Fibroblast of skin of left biceps (primary cell): ENCODE measurements around the gene TLE3.

Source experiments
- DNase-seq, 2 experiments: peaks; one replicate each; pipeline ENCODE4 v3.0.0-alpha.2; 2013; ENCODE audit warnings: low read depth in 2 of 2

TLE3 gene

DNA sequence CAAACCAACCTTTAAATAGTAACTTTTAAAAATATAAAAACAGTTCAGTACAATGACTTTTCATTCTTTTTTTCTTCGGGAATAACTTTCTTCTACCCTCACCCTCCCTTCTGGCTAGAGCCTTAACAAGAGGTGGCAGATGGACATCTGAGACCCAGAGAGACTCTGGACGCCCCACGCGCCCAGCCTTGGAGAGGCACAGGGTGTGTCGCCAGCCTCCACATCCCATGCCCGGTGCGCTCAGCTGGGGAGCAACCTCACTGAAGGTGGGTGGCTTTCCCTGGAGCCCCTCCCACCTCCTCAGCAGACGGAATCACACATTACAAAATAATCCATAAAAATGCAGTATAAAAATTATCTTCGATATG is 49.5 kb downstream of the TLE3 start:
- DNase-seq = no peak

DNA sequence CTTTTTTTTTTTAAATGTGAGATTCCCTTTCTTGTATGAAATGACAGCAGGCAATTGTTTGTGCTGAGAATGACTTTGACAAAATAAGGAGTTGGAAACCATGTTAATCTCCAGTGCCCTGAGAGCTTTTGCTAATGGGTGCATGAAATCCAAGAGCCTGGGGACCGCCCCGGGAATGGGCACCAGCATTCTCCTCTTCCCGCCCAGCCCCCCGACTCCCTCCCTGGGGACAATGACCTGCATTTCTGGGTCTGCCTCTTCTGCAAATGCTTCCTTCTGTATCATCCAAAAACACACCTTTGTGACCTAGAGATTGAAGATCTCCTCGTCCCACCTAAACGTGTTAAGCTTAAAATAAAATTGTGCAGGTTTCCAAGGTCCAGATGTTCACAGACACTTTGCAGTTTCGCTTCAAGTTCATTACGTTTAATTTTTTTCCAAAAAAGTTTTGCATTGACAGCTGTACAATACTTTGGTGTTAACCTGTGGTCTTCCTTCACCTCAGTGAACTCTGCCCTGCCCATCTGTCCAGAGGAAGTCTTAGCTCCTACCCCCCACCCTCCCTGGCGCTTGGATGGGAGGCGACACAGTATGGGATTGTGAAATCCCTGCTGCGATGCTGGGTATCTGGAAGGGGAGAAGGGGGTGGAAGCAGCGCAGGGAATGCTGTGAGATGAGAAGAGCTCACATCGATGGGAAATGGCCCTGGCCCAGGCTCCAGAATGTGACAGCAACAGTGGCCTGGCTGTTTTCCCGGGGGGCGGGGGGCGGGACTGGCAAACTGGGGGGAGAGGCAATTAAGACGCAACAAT is 50.1 kb downstream of the TLE3 start:
- no peak for DNase-seq

DNA sequence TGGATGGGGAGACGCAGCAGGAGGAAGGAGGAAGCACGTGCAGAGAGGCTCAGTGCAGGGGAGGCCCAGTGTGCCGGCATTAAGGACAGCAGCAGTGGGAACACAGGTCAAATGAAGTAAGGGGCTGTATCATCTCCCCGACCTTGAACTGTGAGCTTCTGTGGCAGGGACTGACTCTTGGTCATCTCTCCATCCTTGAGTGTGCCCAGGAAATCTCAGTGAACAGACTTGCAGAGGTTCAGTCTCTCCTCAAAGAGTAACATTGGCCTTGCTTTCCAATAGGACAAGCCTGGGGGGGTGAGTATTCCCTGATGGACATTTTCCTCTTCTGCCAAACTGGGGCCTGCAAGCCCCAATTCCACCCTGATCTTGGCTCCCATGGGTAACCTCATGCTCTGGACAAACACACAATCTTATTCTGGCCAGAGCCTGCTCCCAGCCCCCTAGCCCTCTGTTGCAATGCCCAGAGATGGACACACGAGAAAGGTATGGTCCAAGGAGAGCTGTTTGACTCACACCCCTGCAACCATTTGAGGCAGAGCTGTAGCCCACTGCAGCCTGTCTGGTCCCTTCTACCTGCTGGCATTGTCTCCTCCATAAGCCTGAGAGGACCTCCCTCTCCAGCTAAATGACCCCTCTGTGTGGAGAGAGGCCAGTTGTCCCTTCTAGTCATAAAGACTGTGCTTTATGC is 50.9 kb downstream of the TLE3 start:
- no peak for DNase-seq

DNA sequence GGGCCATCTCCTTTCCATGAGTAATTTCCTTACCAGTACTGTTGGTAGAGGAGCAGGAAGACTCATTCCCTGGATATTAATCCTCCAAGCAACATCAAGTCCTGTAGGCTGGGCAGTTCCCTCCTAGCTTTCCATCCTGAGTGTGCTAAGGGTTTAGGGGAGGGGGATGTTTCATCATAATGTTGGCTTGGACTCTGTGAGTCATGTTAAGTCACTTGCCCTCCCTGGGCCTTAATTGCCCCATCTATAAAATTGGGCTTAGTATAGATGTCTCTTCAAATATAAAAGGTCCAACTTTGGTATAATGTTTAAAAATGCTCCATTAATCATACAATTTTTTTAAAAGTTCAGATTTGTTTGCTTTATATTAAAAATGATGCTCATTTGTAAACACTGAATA is 52.7 kb downstream of the TLE3 start:
- DNase-seq = no peak

DNA sequence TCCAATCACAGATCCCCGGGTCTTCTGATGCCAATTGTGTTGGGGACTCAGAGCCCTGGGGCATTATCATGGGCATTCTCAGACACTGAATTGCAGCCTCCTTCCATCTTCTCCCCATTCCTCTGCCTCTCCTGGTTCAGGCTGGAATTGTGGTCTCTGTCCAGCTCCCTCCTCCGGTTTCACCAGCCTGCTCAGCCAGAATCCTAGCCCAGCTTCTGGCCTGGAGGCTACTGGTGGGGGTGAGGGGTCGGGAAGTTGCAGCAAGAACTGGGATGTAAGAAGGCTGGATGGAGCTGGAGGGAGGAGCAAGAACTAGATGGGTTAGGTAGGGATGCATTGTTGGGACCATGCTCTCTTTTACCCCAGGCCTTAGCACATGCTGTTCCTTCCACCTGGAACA is 53.5 kb downstream of the TLE3 start:
- no peak for DNase-seq

DNA sequence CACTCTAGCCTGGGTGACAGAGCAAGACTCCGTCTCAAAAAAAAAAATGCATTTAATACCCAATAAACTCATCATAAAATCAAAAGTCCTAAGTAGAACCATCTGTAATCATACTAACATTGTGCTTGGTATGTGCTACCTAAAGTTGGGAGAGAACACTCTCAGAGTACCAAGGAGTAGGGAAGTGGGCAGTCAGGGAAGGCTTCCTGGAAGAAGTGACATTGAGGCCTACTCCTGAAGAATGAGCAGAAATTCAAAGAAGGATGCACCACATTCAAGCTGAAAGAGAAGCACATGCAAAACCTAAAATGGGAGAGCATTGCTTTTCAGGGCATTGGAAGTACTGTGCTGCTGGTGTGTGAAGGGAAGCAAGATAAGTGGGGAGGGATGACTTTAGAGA is 54.1 kb downstream of the TLE3 start:
- no peak for DNase-seq

DNA sequence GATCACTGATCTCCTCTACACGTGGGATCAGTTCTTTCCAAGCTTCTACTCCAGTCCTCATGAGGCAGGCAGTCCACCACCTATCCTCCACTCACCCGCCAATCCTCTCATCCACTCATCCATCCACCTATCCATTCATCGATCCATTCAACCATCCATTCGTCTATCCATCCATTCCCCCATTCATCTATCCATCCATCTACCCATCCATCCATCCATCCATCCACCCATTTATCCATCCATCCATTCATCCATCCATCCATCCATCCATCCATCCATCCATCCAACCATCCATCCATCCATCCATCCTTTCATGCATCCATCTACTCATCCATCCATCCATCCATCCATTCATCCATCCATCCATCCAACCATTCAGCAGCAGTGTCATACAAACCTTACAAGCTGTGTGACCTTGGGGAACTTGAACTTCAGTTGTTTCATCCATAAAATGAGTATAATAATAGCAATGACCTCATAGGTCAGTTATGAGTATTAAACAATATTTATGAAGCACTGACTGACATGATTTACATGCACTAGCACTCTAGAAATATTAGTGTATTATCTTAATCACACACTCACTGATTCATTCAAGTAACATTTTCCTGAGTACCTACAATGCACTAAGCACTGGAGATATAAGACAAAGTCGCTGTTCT is 55.0 kb downstream of the TLE3 start:
- DNase-seq = no peak

DNA sequence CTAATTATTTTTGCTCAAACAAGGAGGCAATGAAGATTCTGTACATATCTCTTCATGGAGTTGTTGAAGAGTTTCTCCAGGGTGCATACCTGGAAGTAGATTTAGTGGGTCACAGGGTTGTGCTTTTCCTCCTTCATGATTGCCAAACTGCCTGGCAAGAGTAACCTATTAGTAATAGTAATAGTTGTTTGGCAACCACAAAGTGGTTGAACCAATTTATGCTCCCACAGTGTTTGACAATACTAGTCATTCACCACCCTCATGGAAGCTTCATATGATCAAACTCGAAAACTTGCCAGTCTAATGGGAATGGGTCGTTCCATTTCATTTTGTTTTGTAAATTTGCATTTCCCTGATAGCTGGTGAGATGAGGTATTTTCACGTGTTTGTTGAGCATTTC is 57.8 kb downstream of the TLE3 start:
- no peak for DNase-seq

DNA sequence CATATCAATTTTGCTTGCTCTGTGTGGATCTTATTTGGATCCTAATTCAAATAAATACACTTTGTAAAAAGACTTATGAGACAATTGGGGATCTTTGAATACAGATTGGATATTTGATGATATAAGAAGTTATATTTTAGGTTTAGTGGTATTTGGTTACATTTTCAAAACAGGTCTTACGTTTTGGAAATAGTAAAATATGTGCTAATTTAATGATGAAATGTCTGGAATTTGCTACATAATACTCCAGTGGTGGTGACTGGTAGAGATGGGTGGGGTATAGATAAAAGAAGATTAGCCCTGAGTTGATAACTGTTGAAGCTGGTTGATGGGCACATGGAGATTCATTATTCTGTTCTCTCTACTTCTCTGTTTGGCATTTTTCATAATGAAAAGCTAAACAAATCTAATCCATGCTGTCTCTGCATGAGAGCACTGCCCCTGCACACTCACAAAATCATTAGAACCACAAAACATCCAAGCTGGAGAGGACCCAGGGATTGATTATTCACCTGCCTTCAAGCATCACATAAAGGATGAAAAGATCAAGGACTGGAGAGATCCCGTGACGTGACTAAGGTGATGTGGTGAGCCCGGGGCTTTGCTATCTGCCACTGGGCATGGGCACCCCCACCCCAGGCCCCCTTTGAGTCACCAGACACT is 58.9 kb downstream of the TLE3 start:
- DNase-seq = no peak

DNA sequence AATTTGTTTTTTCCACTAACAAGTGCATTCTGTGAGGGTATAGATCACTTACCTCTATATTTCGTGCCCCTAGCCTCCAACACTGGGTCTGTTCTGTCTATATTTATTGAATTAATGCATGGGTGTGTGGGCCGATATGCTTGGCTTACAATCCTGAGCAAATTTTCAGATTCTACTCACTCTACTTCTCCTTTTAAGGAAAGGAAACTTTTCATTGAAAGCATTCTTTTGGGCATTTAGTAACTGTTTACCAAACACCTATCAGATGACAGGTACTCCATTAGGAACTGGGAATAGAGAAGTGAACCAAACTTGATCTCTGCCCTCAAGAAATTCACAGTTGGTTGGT is 60.5 kb downstream of the TLE3 start:
- no peak for DNase-seq

DNA sequence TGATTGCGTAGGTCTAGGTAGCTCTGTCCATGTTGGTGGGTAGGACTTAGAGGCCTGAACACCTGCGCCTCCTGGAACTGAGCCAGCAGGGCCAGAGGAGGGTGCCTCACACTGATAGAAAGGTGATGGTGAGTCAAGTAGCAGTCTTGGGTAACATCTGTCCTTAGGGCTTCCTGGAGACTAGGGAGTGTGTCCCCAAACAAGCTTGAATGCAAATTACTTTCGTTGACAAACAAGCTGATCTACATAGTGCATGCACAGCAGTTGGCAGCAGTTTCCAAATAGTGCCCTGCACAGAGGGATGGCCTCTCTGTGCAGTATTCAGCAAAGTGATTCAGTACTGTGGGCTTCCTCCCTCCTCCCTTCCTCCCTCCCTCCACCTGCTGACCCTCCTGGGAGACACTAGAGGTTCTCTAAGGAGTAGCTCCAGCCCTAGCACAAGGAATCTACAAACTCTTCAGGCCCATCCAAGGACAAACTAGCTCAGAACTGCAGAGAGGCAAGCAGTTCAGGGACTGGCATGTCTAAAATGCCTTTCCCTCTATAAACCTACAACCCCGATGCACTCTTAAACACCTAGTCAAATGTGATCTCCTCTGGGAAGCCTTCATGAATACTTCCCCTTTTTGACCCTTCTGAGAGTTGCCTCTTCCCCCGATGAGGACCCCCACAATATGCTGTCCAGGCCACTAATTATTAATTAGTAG is 61.0 kb downstream of the TLE3 start:
- no peak for DNase-seq

DNA sequence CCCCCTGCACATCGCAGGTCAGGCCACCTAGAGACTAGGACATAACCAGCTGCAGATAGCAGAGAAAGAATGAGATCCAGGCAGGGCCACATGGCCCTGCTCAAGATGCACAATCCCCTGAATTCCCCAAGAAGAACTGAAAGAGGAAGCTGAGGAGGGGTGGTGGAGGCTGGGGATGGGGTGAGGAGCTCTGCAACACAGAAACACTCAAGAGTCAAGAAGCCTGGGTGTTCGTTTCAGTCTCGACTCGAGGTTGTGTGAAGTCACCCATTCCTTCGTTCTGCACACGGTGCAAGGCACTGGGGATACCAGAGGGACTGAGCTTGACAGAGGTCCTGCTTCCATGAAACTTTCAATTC is 62.0 kb downstream of the TLE3 start:
- no peak for DNase-seq

DNA sequence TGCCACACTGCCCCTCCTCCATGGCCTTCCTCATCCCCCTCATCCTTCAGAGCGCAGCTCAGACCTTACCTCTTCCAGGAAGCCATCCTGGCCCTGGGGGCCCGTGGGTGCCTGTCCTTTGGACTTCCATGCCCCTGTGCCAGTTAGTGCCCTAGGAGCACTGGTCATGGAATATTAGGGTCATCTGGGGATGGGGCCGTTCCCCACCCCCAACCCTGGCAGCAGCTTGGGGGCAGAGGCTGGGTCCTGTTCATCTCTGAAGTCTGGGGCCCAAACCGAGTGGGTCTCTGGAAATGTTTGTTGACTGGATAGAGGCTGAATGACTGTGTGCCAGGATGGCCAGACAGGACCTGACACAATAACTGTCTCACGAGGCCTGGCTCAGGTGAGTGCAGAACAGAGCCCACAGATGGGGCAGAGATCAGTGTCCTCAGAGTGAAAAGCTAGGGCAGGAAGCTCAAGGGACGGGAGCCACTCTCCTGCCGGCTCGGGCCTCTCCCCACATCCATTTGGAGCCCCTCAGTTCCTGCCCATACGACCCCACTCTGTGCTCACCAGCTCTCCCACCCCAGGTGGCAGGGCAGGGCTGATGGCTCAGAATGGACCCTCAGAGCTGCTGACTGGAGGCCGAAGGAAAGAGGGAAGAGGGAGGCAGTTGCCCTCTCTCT is 62.5 kb downstream of the TLE3 start:
- DNase-seq = no peak

DNA sequence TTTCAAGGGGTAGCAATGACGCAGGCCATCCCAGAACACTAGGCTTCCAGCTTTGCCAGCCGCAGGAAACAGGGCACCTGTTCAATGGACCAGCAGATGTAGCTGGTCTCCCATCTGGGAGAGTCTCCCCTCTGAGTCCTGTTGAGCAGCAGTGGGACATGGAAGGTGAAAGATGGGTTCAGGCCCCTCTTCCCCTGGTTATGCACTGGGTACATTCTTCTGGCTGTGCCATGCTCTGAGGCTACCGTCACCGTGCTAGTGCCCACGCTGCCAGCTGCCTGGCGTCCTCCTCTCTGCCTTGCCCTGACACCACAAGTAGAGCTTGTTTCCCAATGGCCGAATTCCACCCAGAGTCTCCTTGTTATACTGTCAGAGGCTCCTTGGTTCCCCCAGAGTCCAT is 63.1 kb downstream of the TLE3 start:
- no peak for DNase-seq

DNA sequence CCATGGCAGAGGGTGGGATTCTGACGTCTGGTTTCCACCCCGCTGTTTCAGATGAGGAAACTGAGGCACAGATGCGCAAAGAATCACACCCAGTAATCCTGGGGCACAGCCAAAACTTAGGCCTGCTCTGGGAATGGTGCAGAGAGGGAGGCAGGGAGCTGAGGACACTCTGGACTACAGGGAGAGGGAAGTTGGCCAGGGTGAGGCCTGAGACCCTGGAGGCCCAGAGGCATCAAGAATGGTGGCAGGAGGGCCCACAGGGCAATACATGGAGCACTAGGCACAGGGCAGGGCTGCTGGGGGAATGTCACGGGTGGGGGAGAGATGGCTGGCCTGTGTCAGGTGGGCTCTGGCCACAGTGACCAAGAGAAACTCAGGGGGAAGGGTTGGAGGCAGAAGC is 63.6 kb downstream of the TLE3 start:
- DNase-seq = no peak

DNA sequence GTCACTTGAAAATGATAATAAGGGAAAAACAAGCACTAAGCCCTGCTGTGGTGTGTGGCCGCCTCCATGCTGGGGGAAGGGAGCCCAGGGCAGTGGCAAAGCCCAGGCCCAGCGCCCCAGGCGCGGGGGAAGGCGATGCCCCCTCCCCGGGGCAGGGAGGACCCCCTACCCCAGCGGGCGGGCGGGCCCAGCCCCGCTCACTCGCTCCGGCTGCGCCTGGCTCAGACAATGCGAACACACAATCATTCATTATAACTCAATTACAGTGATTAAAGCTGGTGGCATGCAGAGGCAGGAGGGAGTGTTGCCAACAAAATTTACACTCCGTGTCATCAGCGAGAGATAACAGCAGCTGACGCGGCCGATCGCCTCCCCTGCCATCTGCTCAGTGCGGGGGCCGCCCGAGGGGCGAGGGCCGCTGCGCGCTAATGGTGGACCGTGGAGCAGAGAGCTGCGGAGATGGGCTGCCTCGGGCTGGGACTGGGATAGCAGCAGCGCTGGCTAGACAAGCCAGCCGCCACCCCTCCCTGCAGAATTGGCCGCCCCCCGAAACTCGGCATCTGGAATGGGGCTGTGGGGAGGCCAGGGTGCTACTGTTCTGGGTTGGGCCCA is 64.1 kb downstream of the TLE3 start:
- peak; percentile 70 to 71 for DNase-seq

DNA sequence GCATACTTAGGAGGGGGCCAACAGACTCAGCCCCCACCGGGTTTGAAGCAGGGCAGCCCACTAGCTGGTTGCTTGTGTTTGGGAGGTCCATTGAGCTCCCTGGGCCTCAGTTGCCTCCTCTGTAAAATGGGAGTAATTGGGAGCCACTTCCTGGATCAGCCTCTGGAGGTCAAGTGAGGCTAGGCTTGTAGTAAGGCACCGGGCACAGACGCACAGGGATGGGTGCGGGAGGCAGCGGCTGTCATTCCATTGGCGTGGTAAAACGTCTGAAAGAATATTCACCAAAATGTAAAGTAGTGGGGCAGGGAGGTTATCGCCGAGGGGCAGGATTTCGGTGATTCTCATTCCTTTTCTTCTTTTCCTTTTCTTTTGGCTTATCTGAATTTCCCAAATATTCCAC is 64.6 kb downstream of the TLE3 start:
- no peak for DNase-seq

DNA sequence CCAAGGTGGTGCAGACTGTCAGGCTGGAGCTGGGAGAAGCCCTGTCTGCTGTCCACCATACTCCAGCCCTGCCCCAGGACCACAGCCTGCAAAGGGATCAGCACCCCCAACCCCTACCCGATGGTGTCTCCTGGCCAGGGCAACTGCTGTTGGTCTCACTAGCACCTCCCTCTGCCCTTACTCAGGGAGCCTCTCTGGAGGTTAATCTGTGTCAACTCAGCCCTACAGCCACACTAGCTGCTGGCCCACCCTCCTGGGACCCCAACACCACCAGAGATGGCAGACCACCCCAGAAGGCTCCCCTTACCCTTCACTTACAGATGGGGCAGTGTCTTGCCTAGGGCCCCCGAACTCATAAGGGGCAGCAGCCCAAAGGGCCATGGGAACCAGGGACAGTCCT is 65.2 kb downstream of the TLE3 start:
- DNase-seq = no peak

DNA sequence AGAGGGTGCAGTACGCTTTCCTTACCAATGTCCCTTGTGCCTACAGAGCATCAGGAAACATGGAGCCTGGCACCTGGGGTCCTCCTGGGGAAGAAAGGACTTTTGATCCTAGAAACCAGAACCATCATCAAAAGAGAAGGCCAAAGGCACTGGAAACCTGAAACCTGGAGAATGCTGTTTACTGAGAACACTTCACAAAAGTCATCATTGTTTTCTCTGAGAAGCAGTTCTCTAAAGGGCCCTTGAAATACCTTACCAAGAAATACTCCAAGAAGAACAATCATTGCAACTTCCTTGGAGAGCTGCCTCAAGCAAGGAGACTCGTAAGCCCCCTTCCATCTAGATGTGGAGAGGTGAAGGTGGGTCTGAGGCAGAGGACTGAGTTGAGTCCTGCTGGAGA is 66.0 kb downstream of the TLE3 start:
- DNase-seq = no peak

DNA sequence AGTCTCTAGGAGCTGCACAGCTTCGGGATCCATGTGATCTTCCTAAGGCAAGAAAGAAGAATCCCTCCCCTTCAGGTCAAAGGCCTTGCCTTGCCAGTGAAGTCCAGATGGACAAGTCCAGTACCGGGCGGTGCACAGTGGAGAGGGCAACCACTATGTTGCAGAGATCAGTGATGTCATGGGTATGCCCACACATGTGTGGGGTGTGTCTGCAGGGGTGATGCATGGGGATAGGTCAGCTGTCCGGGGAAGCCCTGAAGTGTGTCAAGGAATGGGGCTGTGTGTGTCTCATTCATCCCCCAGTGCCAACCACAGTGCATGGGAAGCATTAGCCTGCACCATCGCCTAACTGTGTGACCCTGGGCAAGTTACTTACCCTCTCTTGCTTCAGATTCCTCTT is 66.5 kb downstream of the TLE3 start:
- no peak for DNase-seq

DNA sequence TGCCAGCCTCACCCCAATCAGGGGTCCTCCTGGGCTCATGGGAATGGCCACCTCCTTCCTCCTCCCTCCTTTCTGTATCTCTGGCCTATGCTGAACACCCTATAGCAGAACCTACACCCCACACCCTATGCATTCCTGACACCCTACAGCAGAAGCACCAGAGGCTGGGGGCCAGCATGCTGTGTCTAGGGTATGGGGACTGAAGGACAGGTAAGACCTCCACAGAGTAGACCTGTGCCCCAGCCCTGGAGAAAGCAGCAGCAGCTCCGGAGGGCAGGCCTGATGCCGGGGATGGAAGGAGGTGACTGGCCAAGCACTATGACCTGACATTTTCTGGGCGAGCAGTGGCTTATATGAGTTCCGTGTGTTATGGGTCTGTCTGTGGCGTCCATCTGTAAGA is 66.9 kb downstream of the TLE3 start:
- DNase-seq = no peak
